Mucosa of descending colon (tissue), 3 donors: Measurements from ENCODE around the gene ADRA2B. TPM values are rescaled to one million over a fixed set of nuclear protein-coding genes. Genes with fewer than 3 reads are reported as not detected.
"Not testable (repeated sequence)": the region's sequence is repeated elsewhere in the genome, so short reads cannot be mapped to it uniquely, and the experiment has no call there.

Experiments used
- ATAC-seq: fragments of 200-7000 bp; cut with Tn5 transposase; one replicate; pipeline ENCODE4 v1.9.1; 2020; ENCODE audit warnings: mild to moderate bottlenecking, moderate library complexity
- DNase-seq, 3 donors: peaks; one replicate each; pipeline ENCODE4 v3.0.0-alpha.2; 2020
- H3K36me3 ChIP-seq: fragments of 200-600 bp; one replicate; pipeline ENCODE4 v1.8.0; 2021; ENCODE audit warnings: low read depth, mild to moderate bottlenecking
- H3K4me1 ChIP-seq: fragments of 200-600 bp; one replicate; pipeline ENCODE4 v1.8.0; 2021; ENCODE audit warnings: low read depth, mild to moderate bottlenecking
- H3K4me3 ChIP-seq: fragments of 200-600 bp; one replicate; pipeline ENCODE4 v1.8.0; 2021; ENCODE audit warnings: mild to moderate bottlenecking
- H3K9me3 ChIP-seq: fragments of 200-600 bp; one replicate; pipeline ENCODE4 v1.8.0; 2021; ENCODE audit warnings: mild to moderate bottlenecking
- intact Hi-C, 2 donors: fragments of 100-400 bp; cut with DNase I in 1 of 2; cut with micrococcal nuclease in 1 of 2; formaldehyde crosslinking; loops; one replicate each; pipeline versions ENCODE4 v1.11.0 to v1.11.1; 2022; cut with DNase I, micrococcal nuclease
- long read RNA-seq, 2 donors: library from polyadenylated mRNA; unstranded; transcript quantifications; one replicate each; pipeline ENCODE4 v2.0.0, GENCODE V29; 2019 to 2021
- total RNA-seq, 3 donors: library from RNA; stranded (reverse); fragmentation: NEBNext Ultra II Directional in 2 of 3; extraction: Animal tissue kit (Norgen Biotek cat#: 25700) in 2 of 3; gene quantifications; one replicate each; pipeline versions ENCODE4 v1.2.1 to v1.2.4, GENCODE V29; 2021 to 2023
- TF ChIP-seq, protein P1 (sequence below): fragments of 200-600 bp; IDR thresholded peaks from one replicate; pipeline ENCODE4 v1.8.0; 2022; ENCODE audit warnings: antibody characterized with exemption, mild to moderate bottlenecking
- donor health status: DM: no; HTN: no; CAD: no; lungs with moderate emphysema.
- donor health status: DM: no; HTN: no; CAD: no.
- donor health status: DM: no; HTN: yes; CAD: no.

Gene ADRA2B
- under 1 TPM; 0.17 to 0.73 (median 0.36) TPM for total RNA-seq
- long read RNA-seq, donor 1: 0 reads
- long read RNA-seq, donor 2: 0 reads

GRCh38 chr2:96116424-96116878 lies at the start of gene ADRA2B:
TSS of gene ADRA2B (minus strand) at chr2:96116571. CDS start at chr2:96116149, 422 bp downstream.
- H3K36me3 ChIP-seq: no peaks in the 10 kb centered on the region
- ATAC-seq (peak; percentile 88), DNase-seq (peak; percentile 85 to 91 (median 88))
- TF ChIP-seq, protein P1, sequence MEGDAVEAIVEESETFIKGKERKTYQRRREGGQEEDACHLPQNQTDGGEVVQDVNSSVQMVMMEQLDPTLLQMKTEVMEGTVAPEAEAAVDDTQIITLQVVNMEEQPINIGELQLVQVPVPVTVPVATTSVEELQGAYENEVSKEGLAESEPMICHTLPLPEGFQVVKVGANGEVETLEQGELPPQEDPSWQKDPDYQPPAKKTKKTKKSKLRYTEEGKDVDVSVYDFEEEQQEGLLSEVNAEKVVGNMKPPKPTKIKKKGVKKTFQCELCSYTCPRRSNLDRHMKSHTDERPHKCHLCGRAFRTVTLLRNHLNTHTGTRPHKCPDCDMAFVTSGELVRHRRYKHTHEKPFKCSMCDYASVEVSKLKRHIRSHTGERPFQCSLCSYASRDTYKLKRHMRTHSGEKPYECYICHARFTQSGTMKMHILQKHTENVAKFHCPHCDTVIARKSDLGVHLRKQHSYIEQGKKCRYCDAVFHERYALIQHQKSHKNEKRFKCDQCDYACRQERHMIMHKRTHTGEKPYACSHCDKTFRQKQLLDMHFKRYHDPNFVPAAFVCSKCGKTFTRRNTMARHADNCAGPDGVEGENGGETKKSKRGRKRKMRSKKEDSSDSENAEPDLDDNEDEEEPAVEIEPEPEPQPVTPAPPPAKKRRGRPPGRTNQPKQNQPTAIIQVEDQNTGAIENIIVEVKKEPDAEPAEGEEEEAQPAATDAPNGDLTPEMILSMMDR: no peak
- intact Hi-C loops: no loop called here
- H3K4me1 ChIP-seq: no peaks in the 10 kb centered on the region
- no peaks in the 10 kb centered on the region for H3K9me3 ChIP-seq
- H3K4me3 ChIP-seq: peak within 1 kb of the TSS; percentile 44

DNA sequence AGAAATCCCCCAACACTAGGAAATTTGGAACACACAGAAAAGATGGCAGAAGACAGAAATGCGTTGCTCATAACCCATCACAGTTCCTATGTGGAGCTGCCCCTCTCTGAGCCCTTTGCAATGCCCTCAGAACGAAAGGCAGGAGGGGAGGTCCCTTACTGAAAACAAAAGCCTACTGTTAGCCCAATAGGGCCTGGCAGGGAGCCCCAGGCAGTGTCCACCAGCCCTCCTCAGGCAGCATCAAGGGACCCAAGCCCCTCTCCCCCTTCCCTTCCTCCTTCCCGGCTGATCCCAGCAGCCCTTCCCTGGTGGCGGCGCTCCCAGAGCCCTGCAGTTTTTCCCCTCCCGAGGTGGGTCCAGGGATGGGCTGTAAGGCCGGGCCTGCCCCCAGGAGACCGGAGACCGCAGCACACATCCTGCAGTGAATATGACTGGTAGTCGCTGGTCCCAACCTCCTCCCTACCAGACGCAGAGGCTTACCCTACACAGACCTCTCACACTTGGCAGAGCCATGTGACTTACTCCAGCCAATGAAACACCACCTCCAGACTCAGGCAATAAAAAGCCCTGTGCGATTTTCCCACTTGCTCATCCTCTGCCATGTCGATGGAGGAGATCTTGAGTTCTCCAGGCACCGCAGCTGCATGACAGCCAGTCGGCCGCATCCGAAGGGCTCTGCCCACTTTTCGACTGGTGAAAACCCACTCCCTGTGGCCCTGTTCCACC lies 48.3 kb upstream of the ADRA2B start:
- Histone ChIP-seq H3K4me1 (no peaks in the 10 kb centered on the region), H3K4me3 (no peak overlapping the region), H3K9me3 (no peaks in the 10 kb centered on the region), H3K36me3 (no peaks in the 10 kb centered on the region)
- intact Hi-C loops: no loop called here
- TF ChIP-seq, protein P1: no peak
- peak; percentile 70 for ATAC-seq
- DNase-seq: peak in 1 of 3 donors; percentile 76

- ATAC-seq: peak; percentile 73
- intact Hi-C loops: no loop called here
- H3K4me1 ChIP-seq: no peaks in the 10 kb centered on the region
- TF ChIP-seq, protein P1: no peak
- no peaks in the 10 kb centered on the region for H3K36me3 ChIP-seq
- no peaks in the 10 kb centered on the region for H3K9me3 ChIP-seq
- DNase-seq: peak in 1 of 3 donors; percentile 82
- no peak overlapping the region for H3K4me3 ChIP-seq
These were observed 47.5 kb upstream of the ADRA2B start for GRCh38 chr2:96163768-96164429.

DNA sequence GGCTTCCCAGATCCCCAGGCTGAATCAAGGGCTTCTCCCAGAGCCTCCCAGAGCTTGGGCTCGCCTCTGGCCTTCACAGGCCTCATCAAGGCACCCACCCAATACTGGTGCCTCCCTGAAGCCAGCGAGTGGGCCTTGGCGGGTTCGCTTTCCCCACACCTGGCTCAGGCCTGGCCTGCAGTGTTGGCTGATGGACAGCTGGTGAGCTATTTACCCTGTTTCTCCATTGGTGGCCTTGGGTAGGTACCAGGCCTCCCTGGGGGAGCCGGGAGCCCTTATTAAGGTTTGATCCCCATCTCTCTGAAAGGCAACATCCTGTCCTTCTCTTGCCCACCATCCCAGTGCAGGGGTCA lies 47.0 kb upstream of the ADRA2B start:
- no peaks in the 10 kb centered on the region for H3K4me1 ChIP-seq
- ATAC-seq: no peak
- intact Hi-C loops: no loop called here
- no peaks in the 10 kb centered on the region for H3K9me3 ChIP-seq
- H3K4me3 ChIP-seq: no peak overlapping the region
- no peak for DNase-seq
- TF ChIP-seq, protein P1: no peak
- no peaks in the 10 kb centered on the region for H3K36me3 ChIP-seq

- no peaks in the 10 kb centered on the region for H3K4me1 ChIP-seq
- intact Hi-C loops: no loop called here
- ATAC-seq: peak; percentile 64
- peak in 1 of 3 donors; percentile 29 for DNase-seq
- H3K9me3 ChIP-seq: no peaks in the 10 kb centered on the region
- H3K36me3 ChIP-seq: no peaks in the 10 kb centered on the region
- no peak overlapping the region for H3K4me3 ChIP-seq
- TF ChIP-seq, protein P1: no peak
These were observed 45.5 kb upstream of the ADRA2B start for GRCh38 chr2:96161898-96162297.

GRCh38 chr2:96160366-96160765 lies 44.0 kb upstream of the ADRA2B start:
- H3K9me3 ChIP-seq, H3K4me1 ChIP-seq, H3K4me3 ChIP-seq, ATAC-seq, intact Hi-C loops, DNase-seq, H3K36me3 ChIP-seq: not testable (repeated sequence)
